Liver (tissue), 9 donors: Measurements from ENCODE around the gene TRPC4AP. TPM values are rescaled to one million over a fixed set of nuclear protein-coding genes. Genes with fewer than 3 reads are reported as not detected.

Experiments used
- DNase-seq: peaks from one replicate; pipeline ENCODE4 v3.0.0-alpha.2; 2017; ENCODE audit warnings: low spot score
- H3K27ac ChIP-seq, 2 donors: one replicate each; pipeline ENCODE4 v1.7.0; 2013; ENCODE audit warnings: inconsistent platforms in 2 of 2, low read length in 2 of 2, control low read depth in 1 of 2, low read depth in 1 of 2, mild to moderate bottlenecking in 1 of 2
- H3K27me3 ChIP-seq, 4 donors: one replicate each; pipeline versions ENCODE4 v1.6.1 to v1.7.0; 2013; ENCODE audit warnings: low read length in 3 of 4, inconsistent platforms in 1 of 4, mild to moderate bottlenecking in 1 of 4, moderate library complexity in 1 of 4; ENCODE audit not compliant: control insufficient read depth in 4 of 4, insufficient read depth in 4 of 4
- H3K36me3 ChIP-seq, 4 donors: one replicate each; pipeline versions ENCODE4 v1.6.1 to v1.7.0; 2013; ENCODE audit warnings: low read length in 3 of 4, mild to moderate bottlenecking in 3 of 4, low read depth in 1 of 4, moderate library complexity in 1 of 4; ENCODE audit not compliant: control insufficient read depth in 4 of 4, insufficient read depth in 3 of 4
- H3K4me1 ChIP-seq, 4 donors: one replicate each; pipeline versions ENCODE4 v1.6.1 to v1.7.0; 2013; ENCODE audit warnings: low read length in 3 of 4, mild to moderate bottlenecking in 3 of 4, moderate library complexity in 1 of 4; ENCODE audit not compliant: control insufficient read depth in 4 of 4, insufficient read depth in 4 of 4
- H3K4me3 ChIP-seq, 3 donors: one replicate each; pipeline versions ENCODE4 v1.6.1 to v1.7.0; 2013; ENCODE audit warnings: low read length in 3 of 3, control low read depth in 1 of 3, low read depth in 1 of 3, mild to moderate bottlenecking in 1 of 3
- H3K9ac ChIP-seq, 2 donors: one replicate each; pipeline ENCODE4 v1.7.0; 2013; ENCODE audit warnings: low read length in 2 of 2, mild to moderate bottlenecking in 2 of 2, moderate library complexity in 2 of 2, control low read depth in 1 of 2, low read depth in 1 of 2
- H3K9me3 ChIP-seq, 4 donors: one replicate each; pipeline versions ENCODE4 v1.6.1 to v1.7.0; 2013; ENCODE audit warnings: low read length in 3 of 4; ENCODE audit not compliant: control insufficient read depth in 4 of 4
- EGR1 ChIP-seq, 2 donors: IDR thresholded peaks; 2 replicates each; pipeline ENCODE4 v1.6.1; 2016 to 2018; ENCODE audit warnings: antibody characterized with exemption in 2 of 2, low read depth in 2 of 2
- FOXA1 ChIP-seq: IDR thresholded peaks from 2 replicates; pipeline ENCODE4 v1.6.1; 2016; ENCODE audit warnings: antibody characterized with exemption
- FOXA2 ChIP-seq: IDR thresholded peaks from 2 replicates; pipeline ENCODE4 v1.6.1; 2016; ENCODE audit warnings: antibody characterized with exemption
- GABPA ChIP-seq, 2 donors: IDR thresholded peaks in 1 of 2; conservative IDR thresholded peaks in 1 of 2; 2 replicates each; pipeline ENCODE4 v1.6.1; 2016; ENCODE audit warnings: antibody characterized with exemption in 2 of 2, mild to moderate bottlenecking in 1 of 2, moderate library complexity in 1 of 2
- HNF4A ChIP-seq, 2 donors: conservative IDR thresholded peaks; 2 replicates each; pipeline ENCODE4 v1.6.1; 2016; ENCODE audit warnings: antibody characterized with exemption in 2 of 2, mild to moderate bottlenecking in 2 of 2
- HNF4G ChIP-seq: IDR thresholded peaks from 2 replicates; pipeline ENCODE4 v1.6.1; 2016; ENCODE audit warnings: antibody characterized with exemption
- JUND ChIP-seq, 2 donors: IDR thresholded peaks; 2 replicates each; pipeline ENCODE4 v1.6.1; 2016; ENCODE audit warnings: antibody characterized with exemption in 2 of 2
- NR2F2 ChIP-seq: IDR thresholded peaks from 2 replicates; pipeline ENCODE4 v1.6.1; 2016; ENCODE audit warnings: antibody characterized with exemption
- RAD21 ChIP-seq, 2 donors: IDR thresholded peaks; 2 replicates each; pipeline ENCODE4 v1.6.1; 2016; ENCODE audit warnings: antibody characterized with exemption in 2 of 2, mild to moderate bottlenecking in 2 of 2
- RXRA ChIP-seq, 2 donors: IDR thresholded peaks; 2 replicates each; pipeline ENCODE4 v1.6.1; 2017 to 2018; ENCODE audit warnings: antibody characterized with exemption in 2 of 2, mild to moderate bottlenecking in 1 of 2
- SP1 ChIP-seq: IDR thresholded peaks from 2 replicates; pipeline ENCODE4 v1.6.1; 2018; ENCODE audit warnings: antibody characterized with exemption, mild to moderate bottlenecking
- WGBS: extraction: QIAGEN DNeasy Blood & Tissue Kit; methylation state at CpG from one replicate; pipeline ENCODE4 v1.1.7; 2013; 5-methylcytosine and 5-hydroxymethylcytosine counted together
- polyA plus RNA-seq, 2 donors: library from polyadenylated mRNA; stranded (reverse) in 1 of 2; unstranded in 1 of 2; fragments of 200-250 nt in 1 of 2; fragments of >200 nt in 1 of 2; fragmentation: Nextera tagmentation in 1 of 2; extraction: Ambion mirVana in 1 of 2; gene quantifications; one replicate each; pipeline versions ENCODE4 v1.2.1 to v1.2.3, GENCODE V29; 2013 to 2015
- total RNA-seq, 2 donors: library from RNA; depleted of rRNA; stranded (reverse); fragments of >200 nt; gene quantifications; one replicate each; pipeline ENCODE4 v1.2.3, GENCODE V29; 2014
- TF ChIP-seq, protein P1 (sequence below): IDR thresholded peaks from 2 replicates; pipeline ENCODE4 v1.6.1; 2016; ENCODE audit warnings: antibody characterized with exemption
- TF ChIP-seq, protein P2 (sequence below): IDR thresholded peaks from 2 replicates; pipeline ENCODE4 v1.6.1; 2016; ENCODE audit warnings: antibody characterized with exemption
- TF ChIP-seq, protein P3 (sequence below): IDR thresholded peaks from 2 replicates; pipeline ENCODE4 v1.6.1; 2016; ENCODE audit warnings: antibody characterized with exemption
- TF ChIP-seq, protein P4 (sequence below): fragments of 150-350 bp; IDR thresholded peaks from 2 replicates; pipeline ENCODE4 v1.5.1; 2017; ENCODE audit warnings: improper control_type of control experiment, low read depth, low read length; ENCODE audit not compliant: missing input control
- donor health status: healthy.
- donor health status: healthy.
- donor health status: healthy.
- donor health status: healthy.
- donor health status: healthy.

TRPC4AP gene
- total and polyA plus RNA-seq, 4 donors = 26.3 to 57.2 (median 33.8) TPM

DNA sequence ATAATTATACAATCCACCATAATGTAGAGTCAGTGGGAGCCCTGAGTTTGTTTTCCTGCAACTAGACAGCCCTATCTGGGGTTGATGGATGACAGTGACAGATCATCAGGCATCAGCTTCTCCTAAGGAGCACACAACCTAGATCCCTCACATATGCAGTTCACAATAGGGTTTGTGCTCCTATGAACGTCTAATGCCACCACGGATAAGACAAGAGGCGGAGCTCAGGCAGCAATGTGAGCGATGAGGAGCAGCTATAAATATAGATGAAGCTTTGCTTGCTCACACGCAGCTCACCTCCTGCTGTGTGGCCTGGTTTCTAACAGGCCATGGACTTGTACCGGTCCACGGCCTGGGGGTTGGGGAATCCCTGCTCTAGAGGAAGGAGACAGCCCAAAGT lies 28.6 kb upstream of the TRPC4AP start:
- peaks cover 0 to 6% (median 2%) of the 10 kb centered on the region in 4 donors for H3K4me1 ChIP-seq
- H3K27me3 ChIP-seq = no peaks in the 10 kb centered on the region
- H3K9ac ChIP-seq = no peak overlapping the region
- H3K4me3 ChIP-seq = no peak overlapping the region
- no peak overlapping the region for H3K27ac ChIP-seq
- DNase-seq = no peak
- no peak for TF ChIP-seq SP1
- TF ChIP-seq HNF4A (conservative IDR thresholded peaks at IDR 0.05) = no peak
- no peak for TF ChIP-seq RAD21 (IDR thresholded peaks at IDR 0.05)
- TF ChIP-seq, protein P1, sequence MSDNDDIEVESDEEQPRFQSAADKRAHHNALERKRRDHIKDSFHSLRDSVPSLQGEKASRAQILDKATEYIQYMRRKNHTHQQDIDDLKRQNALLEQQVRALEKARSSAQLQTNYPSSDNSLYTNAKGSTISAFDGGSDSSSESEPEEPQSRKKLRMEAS = no peak
- TF ChIP-seq GABPA (IDR thresholded peaks at IDR 0.05 in 1 of 2, conservative IDR thresholded peaks at IDR 0.05 in 1 of 2) = no peak
- peaks cover 11 to 75% (median 53%) of the 10 kb centered on the region in 4 donors for H3K36me3 ChIP-seq
- 95% methylated on average over 7 of the region's 7 CpGs for WGBS
- no peaks in the 10 kb centered on the region for H3K9me3 ChIP-seq

DNA sequence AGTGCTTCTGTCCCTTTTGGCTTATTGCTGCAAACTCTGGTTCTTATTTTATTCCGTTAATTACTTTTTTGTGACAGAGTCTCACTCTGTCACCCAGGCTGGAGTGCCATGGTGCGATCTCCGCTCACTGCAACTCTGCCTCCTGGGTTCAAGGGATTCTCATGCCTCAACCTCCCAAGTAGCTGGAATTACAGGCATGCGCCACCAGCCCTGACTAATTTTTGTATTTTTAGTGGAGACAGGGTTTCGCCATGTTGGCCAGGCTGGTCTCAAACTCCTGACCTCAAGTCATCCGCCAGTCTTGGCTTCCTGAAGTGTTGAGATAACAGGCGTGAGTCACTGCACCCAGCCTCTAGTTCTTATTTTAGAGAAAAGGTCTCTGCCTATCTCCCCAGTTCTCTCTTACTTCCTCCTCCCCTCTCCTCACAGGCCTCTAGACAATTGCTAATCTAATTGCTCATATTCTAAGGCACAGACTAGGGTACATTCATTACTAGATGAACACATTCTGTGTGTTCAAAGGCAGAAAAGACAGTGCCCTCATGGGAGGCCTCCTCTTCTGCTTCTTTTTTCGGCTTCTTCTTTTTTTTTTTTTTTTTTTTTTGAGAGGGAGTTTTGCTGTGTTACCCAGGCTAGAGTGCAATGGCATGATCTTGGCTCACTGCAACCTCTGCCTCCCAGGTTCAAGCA lies 27.6 kb upstream of the TRPC4AP start:
- DNase-seq = no peak
- H3K27ac ChIP-seq = peak overlapping the region in 1 of 2 donors; percentile 16
- H3K36me3 ChIP-seq = peaks cover 16 to 78% (median 54%) of the 10 kb centered on the region in 4 donors
- 85% methylated on average over 8 of the region's 8 CpGs for WGBS
- no peaks in the 10 kb centered on the region for H3K27me3 ChIP-seq
- TF ChIP-seq NR2F2 (peak; percentile 30), GABPA (IDR thresholded peaks at IDR 0.05 in 1 of 2, conservative IDR thresholded peaks at IDR 0.05 in 1 of 2) (no peak), FOXA2 (no peak), EGR1 (IDR thresholded peaks at IDR 0.05; ENCODE audit: low read depth in 2 of 2) (no peak), JUND (IDR thresholded peaks at IDR 0.05) (peak; percentile 13 to 57), HNF4G (no peak)
- TF ChIP-seq, protein P1 = no peak
- TF ChIP-seq, protein P2, sequence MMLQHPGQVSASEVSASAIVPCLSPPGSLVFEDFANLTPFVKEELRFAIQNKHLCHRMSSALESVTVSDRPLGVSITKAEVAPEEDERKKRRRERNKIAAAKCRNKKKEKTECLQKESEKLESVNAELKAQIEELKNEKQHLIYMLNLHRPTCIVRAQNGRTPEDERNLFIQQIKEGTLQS = no peak
- TF ChIP-seq, protein P3, sequence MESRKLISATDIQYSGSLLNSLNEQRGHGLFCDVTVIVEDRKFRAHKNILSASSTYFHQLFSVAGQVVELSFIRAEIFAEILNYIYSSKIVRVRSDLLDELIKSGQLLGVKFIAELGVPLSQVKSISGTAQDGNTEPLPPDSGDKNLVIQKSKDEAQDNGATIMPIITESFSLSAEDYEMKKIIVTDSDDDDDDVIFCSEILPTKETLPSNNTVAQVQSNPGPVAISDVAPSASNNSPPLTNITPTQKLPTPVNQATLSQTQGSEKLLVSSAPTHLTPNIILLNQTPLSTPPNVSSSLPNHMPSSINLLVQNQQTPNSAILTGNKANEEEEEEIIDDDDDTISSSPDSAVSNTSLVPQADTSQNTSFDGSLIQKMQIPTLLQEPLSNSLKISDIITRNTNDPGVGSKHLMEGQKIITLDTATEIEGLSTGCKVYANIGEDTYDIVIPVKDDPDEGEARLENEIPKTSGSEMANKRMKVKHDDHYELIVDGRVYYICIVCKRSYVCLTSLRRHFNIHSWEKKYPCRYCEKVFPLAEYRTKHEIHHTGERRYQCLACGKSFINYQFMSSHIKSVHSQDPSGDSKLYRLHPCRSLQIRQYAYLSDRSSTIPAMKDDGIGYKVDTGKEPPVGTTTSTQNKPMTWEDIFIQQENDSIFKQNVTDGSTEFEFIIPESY = no peak
- no peak overlapping the region for H3K4me3 ChIP-seq
- H3K4me1 ChIP-seq = peaks cover 0 to 6% (median 2%) of the 10 kb centered on the region in 4 donors
- H3K9ac ChIP-seq = no peak overlapping the region
- no peaks in the 10 kb centered on the region for H3K9me3 ChIP-seq

DNA sequence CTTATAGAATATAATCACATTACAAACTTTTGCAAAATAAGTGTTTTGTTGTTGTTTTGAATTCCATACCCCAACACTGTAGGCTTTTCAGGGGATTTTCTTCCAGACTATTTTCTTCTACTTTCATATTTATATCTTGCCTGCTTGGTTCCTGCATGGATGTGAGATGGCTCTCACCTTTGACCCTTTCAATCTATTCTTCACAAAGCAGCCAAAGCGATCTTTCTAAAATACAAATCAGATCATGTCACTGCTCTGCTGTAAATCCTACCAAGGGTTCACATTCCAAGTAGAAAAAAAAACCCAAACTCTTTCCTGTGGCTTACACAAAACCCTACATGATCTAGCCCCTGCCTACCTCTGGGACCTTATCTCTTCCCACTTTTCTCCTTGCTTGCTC lies 25.0 kb upstream of the TRPC4AP start:
- no peak overlapping the region for H3K27ac ChIP-seq
- H3K4me1 ChIP-seq = peaks cover 0 to 6% (median 2%) of the 10 kb centered on the region in 4 donors
- H3K9me3 ChIP-seq = no peaks in the 10 kb centered on the region
- 78% methylated on average over 1 of the region's 1 CpG for WGBS
- H3K27me3 ChIP-seq = no peaks in the 10 kb centered on the region
- H3K9ac ChIP-seq = no peak overlapping the region
- no peak overlapping the region for H3K4me3 ChIP-seq
- peaks cover 17 to 67% (median 43%) of the 10 kb centered on the region in 4 donors for H3K36me3 ChIP-seq
- TF ChIP-seq SP1 (no peak), RXRA (IDR thresholded peaks at IDR 0.05) (no peak), HNF4G (no peak), EGR1 (IDR thresholded peaks at IDR 0.05; ENCODE audit: low read depth in 2 of 2) (no peak), FOXA1 (no peak), HNF4A (conservative IDR thresholded peaks at IDR 0.05) (no peak), RAD21 (IDR thresholded peaks at IDR 0.05) (no peak)
- TF ChIP-seq, protein P3 = no peak
- TF ChIP-seq, protein P1 = no peak
- TF ChIP-seq, protein P4, sequence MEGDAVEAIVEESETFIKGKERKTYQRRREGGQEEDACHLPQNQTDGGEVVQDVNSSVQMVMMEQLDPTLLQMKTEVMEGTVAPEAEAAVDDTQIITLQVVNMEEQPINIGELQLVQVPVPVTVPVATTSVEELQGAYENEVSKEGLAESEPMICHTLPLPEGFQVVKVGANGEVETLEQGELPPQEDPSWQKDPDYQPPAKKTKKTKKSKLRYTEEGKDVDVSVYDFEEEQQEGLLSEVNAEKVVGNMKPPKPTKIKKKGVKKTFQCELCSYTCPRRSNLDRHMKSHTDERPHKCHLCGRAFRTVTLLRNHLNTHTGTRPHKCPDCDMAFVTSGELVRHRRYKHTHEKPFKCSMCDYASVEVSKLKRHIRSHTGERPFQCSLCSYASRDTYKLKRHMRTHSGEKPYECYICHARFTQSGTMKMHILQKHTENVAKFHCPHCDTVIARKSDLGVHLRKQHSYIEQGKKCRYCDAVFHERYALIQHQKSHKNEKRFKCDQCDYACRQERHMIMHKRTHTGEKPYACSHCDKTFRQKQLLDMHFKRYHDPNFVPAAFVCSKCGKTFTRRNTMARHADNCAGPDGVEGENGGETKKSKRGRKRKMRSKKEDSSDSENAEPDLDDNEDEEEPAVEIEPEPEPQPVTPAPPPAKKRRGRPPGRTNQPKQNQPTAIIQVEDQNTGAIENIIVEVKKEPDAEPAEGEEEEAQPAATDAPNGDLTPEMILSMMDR = no peak
- DNase-seq = no peak
